Measurements from ENCODE around the gene NPSR1. TPM values are rescaled to one million over a fixed set of nuclear protein-coding genes. Genes with fewer than 3 reads are reported as not detected.
"Not testable (repeated sequence)": the region's sequence is repeated elsewhere in the genome, so short reads cannot be mapped to it uniquely, and the experiment has no call there.

NPSR1 gene
- total RNA-seq, 2 experiments from 2014 or later = not detected

- TF ChIP-seq EZH2phosphoT487 (IDR thresholded peaks at IDR 0.05; ENCODE audit: borderline replicate concordance, low read depth, low read length) (no peak), CTCF (conservative IDR thresholded peaks at IDR 0.05; ENCODE audit: low read length) (no peak)
- POLR2A ChIA-PET = no interaction called here
- Histone ChIP-seq H3K27ac (ENCODE audit: low read depth, low read length, poor library complexity, severe bottlenecking) (no peak overlapping the region), H3K9me2 (ENCODE audit: insufficient read depth, low read length) (no peaks in the 10 kb centered on the region), H3K36me3 (ENCODE audit: insufficient read depth, low read length) (no peaks in the 10 kb centered on the region), H3K4me1 (ENCODE audit: insufficient read depth, low read length, poor library complexity, severe bottlenecking) (no peaks in the 10 kb centered on the region), H2AFZ (ENCODE audit: low read length) (no peak overlapping the region), H3K4me3 (ENCODE audit: low read depth, low read length, poor library complexity, severe bottlenecking) (no peak overlapping the region), H3K4me2 (ENCODE audit: low read length) (no peak overlapping the region), H3K79me2 (ENCODE audit: insufficient read depth, low read depth, low read length) (no peaks in the 10 kb centered on the region), H4K20me1 (ENCODE audit: insufficient read depth, low read length) (no peaks in the 10 kb centered on the region), H3K9me3 (ENCODE audit: low read length) (no peaks in the 10 kb centered on the region)
- no TSS peak for BruUV-seq (replicated peaks)
- DNase-seq (ENCODE audit: low spot score) = no peak
- CTCF ChIA-PET (ENCODE audit: unreplicated experiment) = no interaction called here
- intact Hi-C loops (cut with micrococcal nuclease; ENCODE audit: unreplicated experiment) = no loop called here
Observed at GRCh38 chr7:34620425-34620824, 37.6 kb upstream of the NPSR1 start.

- no peak overlapping the region for H3K4me3 ChIP-seq (ENCODE audit: low read depth, low read length, poor library complexity, severe bottlenecking)
- no peak overlapping the region for H3K27ac ChIP-seq (ENCODE audit: low read depth, low read length, poor library complexity, severe bottlenecking)
- H2AFZ ChIP-seq (ENCODE audit: low read length) = no peak overlapping the region
- no peak overlapping the region for H3K4me2 ChIP-seq (ENCODE audit: low read length)
- no peaks in the 10 kb centered on the region for H3K9me2 ChIP-seq (ENCODE audit: insufficient read depth, low read length)
- no peak for TF ChIP-seq CTCF (conservative IDR thresholded peaks at IDR 0.05; ENCODE audit: low read length)
- TF ChIP-seq EZH2phosphoT487 (IDR thresholded peaks at IDR 0.05; ENCODE audit: borderline replicate concordance, low read depth, low read length) = no peak
- BruUV-seq (replicated peaks) = no TSS peak
- ChIA-PET POLR2A (no interaction called here), CTCF (ENCODE audit: unreplicated experiment) (no interaction called here)
- no peaks in the 10 kb centered on the region for H3K79me2 ChIP-seq (ENCODE audit: insufficient read depth, low read depth, low read length)
- DNase-seq (ENCODE audit: low spot score) = no peak
- no peaks in the 10 kb centered on the region for H3K36me3 ChIP-seq (ENCODE audit: insufficient read depth, low read length)
- H3K9me3 ChIP-seq (ENCODE audit: low read length) = no peaks in the 10 kb centered on the region
- no peaks in the 10 kb centered on the region for H4K20me1 ChIP-seq (ENCODE audit: insufficient read depth, low read length)
- H3K4me1 ChIP-seq (ENCODE audit: insufficient read depth, low read length, poor library complexity, severe bottlenecking) = no peaks in the 10 kb centered on the region
- intact Hi-C loops (cut with micrococcal nuclease; ENCODE audit: unreplicated experiment) = no loop called here
Observed at GRCh38 chr7:34622182-34622581, 35.8 kb upstream of the NPSR1 start.

GRCh38 chr7:34622771-34623250, 35.2 kb upstream of the NPSR1 start:
- no peak overlapping the region for H3K27ac ChIP-seq (ENCODE audit: low read depth, low read length, poor library complexity, severe bottlenecking)
- TF ChIP-seq CTCF (conservative IDR thresholded peaks at IDR 0.05; ENCODE audit: low read length) (no peak), EZH2phosphoT487 (IDR thresholded peaks at IDR 0.05; ENCODE audit: borderline replicate concordance, low read depth, low read length) (no peak)
- CTCF ChIA-PET (ENCODE audit: unreplicated experiment) = no interaction called here
- no peak for DNase-seq (ENCODE audit: low spot score)
- no peaks in the 10 kb centered on the region for H3K9me3 ChIP-seq (ENCODE audit: low read length)
- no peaks in the 10 kb centered on the region for H3K9me2 ChIP-seq (ENCODE audit: insufficient read depth, low read length)
- H2AFZ ChIP-seq (ENCODE audit: low read length) = no peak overlapping the region
- H3K4me2 ChIP-seq (ENCODE audit: low read length) = no peak overlapping the region
- intact Hi-C loops (cut with micrococcal nuclease; ENCODE audit: unreplicated experiment) = no loop called here
- no TSS peak for BruUV-seq (replicated peaks)
- no peak overlapping the region for H3K4me3 ChIP-seq (ENCODE audit: low read depth, low read length, poor library complexity, severe bottlenecking)
- H3K79me2 ChIP-seq (ENCODE audit: insufficient read depth, low read depth, low read length) = no peaks in the 10 kb centered on the region
- no peaks in the 10 kb centered on the region for H4K20me1 ChIP-seq (ENCODE audit: insufficient read depth, low read length)
- no peaks in the 10 kb centered on the region for H3K36me3 ChIP-seq (ENCODE audit: insufficient read depth, low read length)
- H3K4me1 ChIP-seq (ENCODE audit: insufficient read depth, low read length, poor library complexity, severe bottlenecking) = no peaks in the 10 kb centered on the region
- POLR2A ChIA-PET = no interaction called here

- H3K4me3 ChIP-seq (ENCODE audit: low read depth, low read length, poor library complexity, severe bottlenecking); BruUV-seq (replicated peaks); DNase-seq (ENCODE audit: low spot score); H2AFZ ChIP-seq (ENCODE audit: low read length); H3K9me3 ChIP-seq (ENCODE audit: low read length); H3K79me2 ChIP-seq (ENCODE audit: insufficient read depth, low read depth, low read length); H4K20me1 ChIP-seq (ENCODE audit: insufficient read depth, low read length); POLR2A ChIA-PET; intact Hi-C loops (cut with micrococcal nuclease; ENCODE audit: unreplicated experiment); H3K4me2 ChIP-seq (ENCODE audit: low read length); CTCF ChIA-PET (ENCODE audit: unreplicated experiment); H3K4me1 ChIP-seq (ENCODE audit: insufficient read depth, low read length, poor library complexity, severe bottlenecking); H3K36me3 ChIP-seq (ENCODE audit: insufficient read depth, low read length); H3K9me2 ChIP-seq (ENCODE audit: insufficient read depth, low read length); H3K27ac ChIP-seq (ENCODE audit: low read depth, low read length, poor library complexity, severe bottlenecking): not testable (repeated sequence)
Observed at GRCh38 chr7:34628618-34629017, 29.4 kb upstream of the NPSR1 start.

Data from OCI-LY7 (cell line).